Coronary artery (tissue), 2 donors: ENCODE measurements around the gene PAPPA.

Experiments
- DNase-seq: peaks from one replicate; pipeline ENCODE4 v3.0.0-alpha.2; 2017; ENCODE audit warnings: low spot score
- H3K27ac ChIP-seq, 2 donors: fragments of 200-600 bp; sonication (generic); one replicate each; pipeline ENCODE4 v1.5.1; 2016 to 2019
- H3K4me3 ChIP-seq: fragments of 200-600 bp; sonication (generic); 2 replicates; pipeline ENCODE4 v1.5.1; 2016; ENCODE audit warnings: mild to moderate bottlenecking, moderate library complexity
- CTCF ChIP-seq: fragments of 200-600 bp; sonication (generic); IDR thresholded peaks from one replicate; pipeline ENCODE4 v1.5.1; 2019; ENCODE audit warnings: antibody characterized with exemption

PAPPA gene

GRCh38 chr9:116223926-116224325 is 70.3 kb downstream of the PAPPA start:
- H3K4me3 ChIP-seq: no peak overlapping the region
- TF ChIP-seq CTCF: no peak
- no peak for DNase-seq
- H3K27ac ChIP-seq: no peak overlapping the region

DNA sequence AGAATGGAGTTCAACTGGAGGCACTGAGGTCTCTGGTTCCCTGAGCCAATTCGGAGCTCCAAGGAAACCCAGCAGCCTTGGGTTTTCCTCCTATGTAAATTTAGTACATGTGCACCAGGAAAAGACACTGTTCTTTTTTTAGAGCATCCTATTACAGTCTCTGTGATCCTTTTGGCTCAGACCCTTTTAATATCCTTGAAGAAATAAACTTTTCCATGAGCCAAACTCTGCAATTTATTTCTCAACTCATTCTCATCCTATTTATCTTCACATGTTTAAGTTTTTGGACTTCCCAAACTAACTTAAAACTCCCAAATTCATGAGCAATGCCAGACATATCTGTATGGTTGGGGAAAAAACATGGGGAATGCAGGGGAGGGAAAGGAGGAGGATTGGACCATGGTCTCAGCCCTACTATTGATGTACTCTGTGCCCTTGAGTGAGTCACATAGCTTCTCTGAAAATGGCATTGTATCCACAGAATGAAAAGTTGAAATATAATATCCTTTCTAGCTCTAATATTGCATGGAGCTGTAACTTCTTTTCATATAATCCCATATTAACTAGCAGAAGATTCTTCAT is 76.6 kb downstream of the PAPPA start:
- no peak for DNase-seq
- no peak overlapping the region for H3K4me3 ChIP-seq
- H3K27ac ChIP-seq: no peak overlapping the region
- no peak for TF ChIP-seq CTCF

GRCh38 chr9:116232424-116233159 is 79.0 kb downstream of the PAPPA start:
- Histone ChIP-seq H3K27ac (no peak overlapping the region), H3K4me3 (no peak overlapping the region)
- TF ChIP-seq CTCF: no peak
- DNase-seq: no peak

GRCh38 chr9:116233160-116233530 is 79.6 kb downstream of the PAPPA start:
- no peak overlapping the region for H3K27ac ChIP-seq
- TF ChIP-seq CTCF: no peak
- no peak overlapping the region for H3K4me3 ChIP-seq
- no peak for DNase-seq

GRCh38 chr9:116234081-116234480 is 80.5 kb downstream of the PAPPA start:
- no peak overlapping the region for H3K4me3 ChIP-seq
- TF ChIP-seq CTCF: no peak
- H3K27ac ChIP-seq: no peak overlapping the region
- DNase-seq: no peak

DNA sequence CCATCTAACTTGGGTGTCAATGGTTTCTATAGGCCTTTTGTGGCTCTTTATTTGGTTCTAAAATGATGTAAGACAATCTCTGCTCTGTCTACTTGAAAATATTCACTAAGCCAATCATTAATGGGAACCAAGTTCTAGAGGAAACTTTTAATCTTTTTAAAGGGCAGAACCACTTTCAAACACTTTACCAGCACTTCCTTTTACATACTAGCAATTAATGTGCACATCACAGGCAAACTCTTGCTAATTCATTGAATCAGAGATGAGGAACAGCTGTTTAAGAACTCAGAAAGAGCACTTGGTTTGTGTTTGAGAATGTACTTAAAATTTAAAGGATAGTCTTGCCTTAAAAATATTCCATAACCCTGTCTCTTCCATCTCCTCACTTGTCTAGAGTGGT is 83.4 kb downstream of the PAPPA start:
- H3K27ac ChIP-seq: no peak overlapping the region
- no peak for DNase-seq
- no peak overlapping the region for H3K4me3 ChIP-seq
- no peak for TF ChIP-seq CTCF

- no peak overlapping the region for H3K27ac ChIP-seq
- no peak overlapping the region for H3K4me3 ChIP-seq
- TF ChIP-seq CTCF: no peak
- no peak for DNase-seq
Observed at GRCh38 chr9:116237456-116237855, 83.9 kb downstream of the PAPPA start.
